Uterus (tissue), 4 donors: ENCODE data around the gene NOL4L. TPM values are rescaled to one million over a fixed set of nuclear protein-coding genes. Genes with fewer than 3 reads are reported as not detected.

Source experiments
- DNase-seq, 2 donors: peaks; one replicate each; pipeline ENCODE4 v3.0.0-alpha.2; 2019 to 2020
- H3K27ac ChIP-seq, 2 donors: fragments of 200-600 bp; sonication (generic); 1 replicate in 1 of 2; 2 replicates in 1 of 2; pipeline ENCODE4 v1.5.1; 2016 to 2018
- H3K27me3 ChIP-seq, 2 donors: fragments of 200-600 bp; sonication (generic); one replicate each; pipeline ENCODE4 v1.5.1; 2018 to 2019; ENCODE audit warnings: control low read depth in 1 of 2
- H3K36me3 ChIP-seq, 2 donors: fragments of 200-600 bp; sonication (generic); one replicate each; pipeline ENCODE4 v1.5.1; 2019; ENCODE audit warnings: control low read depth in 1 of 2
- H3K4me1 ChIP-seq, 2 donors: fragments of 200-600 bp; sonication (generic); one replicate each; pipeline ENCODE4 v1.5.1; 2018 to 2019; ENCODE audit warnings: control low read depth in 1 of 2
- H3K4me3 ChIP-seq, 2 donors: fragments of 200-600 bp; sonication (generic); 1 replicate in 1 of 2; 2 replicates in 1 of 2; pipeline ENCODE4 v1.5.1; 2018 to 2019; ENCODE audit warnings: mild to moderate bottlenecking in 1 of 2
- H3K9me3 ChIP-seq, 2 donors: fragments of 200-600 bp; sonication (generic); one replicate each; pipeline ENCODE4 v1.5.1; 2019; ENCODE audit warnings: control low read depth in 1 of 2
- CTCF ChIP-seq, 4 experiments: fragments of 200-600 bp in 2 of 4; fragments of 450-650 bp in 2 of 4; sonication (generic) in 2 of 4; IDR thresholded peaks; one replicate each; pipeline ENCODE4 v1.5.1; 2016 to 2019; ENCODE audit warnings: antibody characterized with exemption in 4 of 4, mild to moderate bottlenecking in 2 of 4, moderate library complexity in 1 of 4
- POLR2A ChIP-seq, 2 donors: fragments of 450-650 bp; IDR thresholded peaks; one replicate each; pipeline ENCODE4 v1.6.1; 2016; ENCODE audit warnings: antibody characterized with exemption in 2 of 2, mild to moderate bottlenecking in 1 of 2, moderate library complexity in 1 of 2
- intact Hi-C: fragments of 100-400 bp; cut with DNase I; formaldehyde crosslinking; loops from one replicate; pipeline ENCODE4 v1.15.1; 2023; ENCODE audit warnings: low total_unique reads
- total RNA-seq, 4 donors: library from RNA; depleted of rRNA in 3 of 4; stranded (reverse); fragments of >200 nt in 3 of 4; gene quantifications; one replicate each; pipeline versions ENCODE4 v1.1.0 to v1.2.4, GENCODE V29; 2014 to 2023
- donor health status: DM: yes; HTN: yes; CAD: no.

NOL4L gene
- total RNA-seq, 4 donors from 2014 or later: 6.2 to 31.1 (median 9.6) TPM

- no peaks in the 10 kb centered on the region for H3K4me1 ChIP-seq
- no peak for TF ChIP-seq POLR2A (IDR thresholded peaks at IDR 0.05)
- TF ChIP-seq CTCF (IDR thresholded peaks at IDR 0.05): no peak
- no peak for DNase-seq
Observed at GRCh38 chr20:32523613-32524213, 61.4 kb downstream of the NOL4L start.

GRCh38 chr20:32522776-32523612 lies 62.1 kb downstream of the NOL4L start:
- Histone ChIP-seq H3K4me3 (no peak overlapping the region), H3K27ac (no peak overlapping the region), H3K9me3 (no peaks in the 10 kb centered on the region), H3K4me1 (no peaks in the 10 kb centered on the region), H3K27me3 (no peaks in the 10 kb centered on the region), H3K36me3 (no peaks in the 10 kb centered on the region)
- TF ChIP-seq CTCF (IDR thresholded peaks at IDR 0.05) (no peak), POLR2A (IDR thresholded peaks at IDR 0.05) (no peak)
- intact Hi-C loops: loop anchor here (5.0 kb wide), 1 partner anchor 129 kb away; no protein-coding TSS in a partner anchor
- no peak for DNase-seq

More at GRCh38 chr20:32523613-32524213, 61.4 kb downstream of the NOL4L start:
- Histone ChIP-seq H3K4me3 (no peak overlapping the region), H3K9me3 (no peaks in the 10 kb centered on the region), H3K27me3 (no peaks in the 10 kb centered on the region), H3K36me3 (no peaks in the 10 kb centered on the region), H3K27ac (no peak overlapping the region)
- intact Hi-C loops: loop anchor here (5.0 kb wide), 1 partner anchor 129 kb away; no protein-coding TSS in a partner anchor

GRCh38 chr20:32522526-32522775 lies 62.7 kb downstream of the NOL4L start:
- Histone ChIP-seq H3K27me3 (no peaks in the 10 kb centered on the region), H3K4me1 (no peaks in the 10 kb centered on the region), H3K36me3 (no peaks in the 10 kb centered on the region), H3K9me3 (no peaks in the 10 kb centered on the region), H3K27ac (no peak overlapping the region), H3K4me3 (no peak overlapping the region)
- no peak for TF ChIP-seq CTCF (IDR thresholded peaks at IDR 0.05)
- TF ChIP-seq POLR2A (IDR thresholded peaks at IDR 0.05): no peak
- intact Hi-C loops: loop anchor here (5.0 kb wide), 1 partner anchor 130 kb away; no protein-coding TSS in a partner anchor
- DNase-seq: no peak

- no peaks in the 10 kb centered on the region for H3K9me3 ChIP-seq
- TF ChIP-seq POLR2A (IDR thresholded peaks at IDR 0.05): no peak
- TF ChIP-seq CTCF (IDR thresholded peaks at IDR 0.05): peak; percentile 75 to 92 (median 88)
- no peak overlapping the region for H3K4me3 ChIP-seq
- H3K27me3 ChIP-seq: no peaks in the 10 kb centered on the region
- DNase-seq: peak; percentile 47 to 69
- no peak overlapping the region for H3K27ac ChIP-seq
- no peaks in the 10 kb centered on the region for H3K4me1 ChIP-seq
- H3K36me3 ChIP-seq: no peaks in the 10 kb centered on the region
- intact Hi-C loops: loop anchor here (5.0 kb wide), 1 partner anchor 130 kb away; no protein-coding TSS in a partner anchor
Observed at GRCh38 chr20:32521780-32522525, 63.2 kb downstream of the NOL4L start.

GRCh38 chr20:32520927-32521203 lies 64.3 kb downstream of the NOL4L start:
- no peaks in the 10 kb centered on the region for H3K36me3 ChIP-seq
- H3K9me3 ChIP-seq: no peaks in the 10 kb centered on the region
- no peaks in the 10 kb centered on the region for H3K4me1 ChIP-seq
- no peak for DNase-seq
- no peaks in the 10 kb centered on the region for H3K27me3 ChIP-seq
- intact Hi-C loops: loop anchor here (5.0 kb wide), 1 partner anchor 131 kb away; no protein-coding TSS in a partner anchor
- H3K4me3 ChIP-seq: no peak overlapping the region
- H3K27ac ChIP-seq: no peak overlapping the region
- TF ChIP-seq POLR2A (IDR thresholded peaks at IDR 0.05) (no peak), CTCF (IDR thresholded peaks at IDR 0.05) (no peak)
